ENCODE measurements around the gene PGA4.

GRCh38 chr11:61176446-61176845, 45.7 kb upstream of the PGA4 start:
- TF ChIP-seq, protein P1, sequence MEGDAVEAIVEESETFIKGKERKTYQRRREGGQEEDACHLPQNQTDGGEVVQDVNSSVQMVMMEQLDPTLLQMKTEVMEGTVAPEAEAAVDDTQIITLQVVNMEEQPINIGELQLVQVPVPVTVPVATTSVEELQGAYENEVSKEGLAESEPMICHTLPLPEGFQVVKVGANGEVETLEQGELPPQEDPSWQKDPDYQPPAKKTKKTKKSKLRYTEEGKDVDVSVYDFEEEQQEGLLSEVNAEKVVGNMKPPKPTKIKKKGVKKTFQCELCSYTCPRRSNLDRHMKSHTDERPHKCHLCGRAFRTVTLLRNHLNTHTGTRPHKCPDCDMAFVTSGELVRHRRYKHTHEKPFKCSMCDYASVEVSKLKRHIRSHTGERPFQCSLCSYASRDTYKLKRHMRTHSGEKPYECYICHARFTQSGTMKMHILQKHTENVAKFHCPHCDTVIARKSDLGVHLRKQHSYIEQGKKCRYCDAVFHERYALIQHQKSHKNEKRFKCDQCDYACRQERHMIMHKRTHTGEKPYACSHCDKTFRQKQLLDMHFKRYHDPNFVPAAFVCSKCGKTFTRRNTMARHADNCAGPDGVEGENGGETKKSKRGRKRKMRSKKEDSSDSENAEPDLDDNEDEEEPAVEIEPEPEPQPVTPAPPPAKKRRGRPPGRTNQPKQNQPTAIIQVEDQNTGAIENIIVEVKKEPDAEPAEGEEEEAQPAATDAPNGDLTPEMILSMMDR (IDR thresholded peaks at IDR 0.05): no peak
- no peak for TF ChIP-seq POLR2A (IDR thresholded peaks at IDR 0.05)
- TF ChIP-seq EP300 (IDR thresholded peaks at IDR 0.05; ENCODE audit: low read depth): no peak

Data from transverse colon (tissue), 3 donors.